IMR-90 (cell line): Measurements from ENCODE around the gene ZSCAN25. TPM values are rescaled to one million over a fixed set of nuclear protein-coding genes. Genes with fewer than 3 reads are reported as not detected.

ENCODE experiments used
- ATAC-seq: fragments of 200-7000 bp; cut with Tn5 transposase; 2 replicates; pipeline ENCODE4 v1.9.1; 2020; ENCODE audit warnings: low read depth, mild to moderate bottlenecking, moderate library complexity
- BruUV-seq: library from RNA; stranded (reverse); fragments of 400-500 nt; replicated peaks from 2 replicates; lab custom pipeline; 2021; lab: Mats Ljungman, UMichigan
- CTCF ChIA-PET: fragments of 300-600 bp; formaldehyde crosslinking; extraction: SDS; loops from one replicate; lab custom pipeline; 2021; ENCODE audit warnings: antibody characterized with exemption; lab: Yijun Ruan, JAX
- POLR2A ChIA-PET: fragments of 300-600 bp; sonication (Branson Sonifier 250); formaldehyde crosslinking; loops from one replicate; lab custom pipeline; 2022; ENCODE audit warnings: antibody characterized with exemption; ENCODE audit not compliant: unreplicated experiment; lab: Charles Lee
- DNase-seq: peaks from one replicate; pipeline ENCODE4 v3.0.0; 2013
- H2AFZ ChIP-seq: replicated peaks from 2 replicates; pipeline ENCODE3; 2013; ENCODE audit warnings: low read length, mild to moderate bottlenecking; ENCODE audit not compliant: poor library complexity
- H2AK5ac ChIP-seq: 2 replicates; pipeline ENCODE4 v1.6.1; 2013; ENCODE audit warnings: low read depth, low read length, inconsistent platforms
- H2AK9ac ChIP-seq: replicated peaks from 2 replicates; pipeline ENCODE3; 2013; ENCODE audit warnings: mild to moderate bottlenecking, low read depth, low read length, moderate library complexity; ENCODE audit not compliant: poor library complexity
- H2BK120ac ChIP-seq: 2 replicates; pipeline ENCODE4 v1.6.1; 2013; ENCODE audit warnings: low read depth, low read length, inconsistent platforms
- H2BK15ac ChIP-seq: 3 replicates; pipeline ENCODE4 v1.6.1; 2013; ENCODE audit warnings: low read depth, low read length, inconsistent platforms
- H2BK20ac ChIP-seq: 2 replicates; pipeline ENCODE4 v1.6.1; 2013; ENCODE audit warnings: low read depth, mild to moderate bottlenecking, inconsistent platforms, low read length, moderate library complexity
- H2BK5ac ChIP-seq: 2 replicates; pipeline ENCODE4 v1.6.1; 2013; ENCODE audit warnings: mild to moderate bottlenecking, low read depth, low read length, inconsistent platforms; ENCODE audit not compliant: poor library complexity, severe bottlenecking
- H3K14ac ChIP-seq: replicated peaks from 2 replicates; pipeline ENCODE4 v1.6.1; 2013; ENCODE audit warnings: low read depth, low read length, inconsistent platforms
- H3K18ac ChIP-seq: 2 replicates; pipeline ENCODE4 v1.6.1; 2013; ENCODE audit warnings: low read depth, low read length, control low read depth
- H3K23ac ChIP-seq: 2 replicates; pipeline ENCODE4 v1.6.1; 2013; ENCODE audit warnings: low read depth, low read length, inconsistent platforms
- H3K27ac ChIP-seq: 2 replicates; pipeline ENCODE4 v1.5.1; 2013; ENCODE audit warnings: mild to moderate bottlenecking, control low read depth, low read length; ENCODE audit not compliant: insufficient read depth
- H3K27me3 ChIP-seq: 2 replicates; pipeline ENCODE4 v1.6.1; 2013; ENCODE audit warnings: low read length; ENCODE audit not compliant: control insufficient read depth, insufficient read depth
- H3K36me3 ChIP-seq: 2 replicates; pipeline ENCODE4 v1.6.1; 2013; ENCODE audit warnings: low read length, mixed read lengths; ENCODE audit not compliant: control insufficient read depth, insufficient read depth
- H3K4ac ChIP-seq: 2 replicates; pipeline ENCODE4 v1.6.1; 2013; ENCODE audit warnings: low read depth, low read length, inconsistent platforms
- H3K4me1 ChIP-seq: 2 replicates; pipeline ENCODE4 v1.6.1; 2013; ENCODE audit warnings: low read length, mixed read lengths; ENCODE audit not compliant: control insufficient read depth, insufficient read depth
- H3K4me2 ChIP-seq: 2 replicates; pipeline ENCODE4 v1.6.1; 2013; ENCODE audit warnings: low read depth, mild to moderate bottlenecking, control low read depth, low read length, moderate library complexity
- H3K4me3 ChIP-seq: 2 replicates; pipeline ENCODE4 v1.5.1; 2013; ENCODE audit warnings: low read depth, mild to moderate bottlenecking, control low read depth, low read length, moderate library complexity; ENCODE audit not compliant: insufficient read depth
- H3K56ac ChIP-seq: 2 replicates; pipeline ENCODE4 v1.6.1; 2013; ENCODE audit warnings: low read length, inconsistent platforms; ENCODE audit not compliant: insufficient read depth; ENCODE audit errors: extremely low read depth
- H3K79me1 ChIP-seq, 2 experiments: 2 replicates each; pipeline ENCODE4 v1.6.1; 2013; ENCODE audit warnings: low read length in 2 of 2, inconsistent platforms in 1 of 2, low read depth in 1 of 2
- H3K9ac ChIP-seq: 2 replicates; pipeline ENCODE4 v1.6.1; 2013; ENCODE audit warnings: low read depth, low read length, control low read depth
- H3K9me1 ChIP-seq: 2 replicates; pipeline ENCODE4 v1.6.1; 2013; ENCODE audit warnings: low read length, inconsistent platforms; ENCODE audit not compliant: insufficient read depth
- H3K9me3 ChIP-seq: 2 replicates; pipeline ENCODE4 v1.6.1; 2013; ENCODE audit warnings: low read length; ENCODE audit not compliant: control insufficient read depth, insufficient read depth
- H4K20me1 ChIP-seq: 2 replicates; pipeline ENCODE4 v1.6.1; 2013; ENCODE audit warnings: low read length, inconsistent platforms; ENCODE audit not compliant: insufficient read depth
- H4K5ac ChIP-seq: 2 replicates; pipeline ENCODE4 v1.6.1; 2013; ENCODE audit warnings: mild to moderate bottlenecking, low read depth, low read length, control low read depth
- H4K8ac ChIP-seq, 2 experiments: 2 replicates each; pipeline ENCODE4 v1.6.1; 2013; ENCODE audit warnings: low read depth in 2 of 2, low read length in 2 of 2, control low read depth in 1 of 2, inconsistent platforms in 1 of 2
- H4K91ac ChIP-seq: 2 replicates; pipeline ENCODE4 v1.6.1; 2013; ENCODE audit warnings: low read depth, low read length, inconsistent platforms; ENCODE audit not compliant: insufficient read depth
- BHLHE40 ChIP-seq: fragments of 150-350 bp; IDR thresholded peaks from 2 replicates; pipeline ENCODE4 v1.6.1; 2016; ENCODE audit warnings: mild to moderate bottlenecking, low read depth, low read length
- CEBPB ChIP-seq: IDR thresholded peaks from 2 replicates; pipeline ENCODE4 v1.6.1; 2012; ENCODE audit warnings: low read depth, low read length, improper control_type of control experiment
- CHD1 ChIP-seq: IDR thresholded peaks from 2 replicates; pipeline ENCODE4 v1.6.1; 2012; ENCODE audit warnings: low read depth, low read length, improper control_type of control experiment
- ELK1 ChIP-seq: fragments of 150-350 bp; IDR thresholded peaks from 2 replicates; pipeline ENCODE4 v1.6.1; 2016; ENCODE audit warnings: low read depth, mild to moderate bottlenecking, low read length, moderate library complexity, borderline replicate concordance
- FOS ChIP-seq: fragments of 150-350 bp; IDR thresholded peaks from 2 replicates; pipeline ENCODE4 v1.6.1; 2016; ENCODE audit warnings: low read depth, low read length
- MAFK ChIP-seq: IDR thresholded peaks from 2 replicates; pipeline ENCODE4 v1.6.1; 2012; ENCODE audit warnings: low read depth, low read length, improper control_type of control experiment
- MAZ ChIP-seq: IDR thresholded peaks from 2 replicates; pipeline ENCODE4 v1.6.1; 2012; ENCODE audit warnings: low read depth, mild to moderate bottlenecking, low read length, improper control_type of control experiment, moderate library complexity, borderline replicate concordance
- MXI1 ChIP-seq: IDR thresholded peaks from 2 replicates; pipeline ENCODE4 v1.6.1; 2012; ENCODE audit warnings: low read depth, mild to moderate bottlenecking, low read length, moderate library complexity, borderline replicate concordance
- NFE2L2 ChIP-seq: fragments of 150-350 bp; IDR thresholded peaks from 2 replicates; pipeline ENCODE4 v1.6.1; 2016; ENCODE audit warnings: low read depth, mild to moderate bottlenecking, low read length
- POLR2A ChIP-seq: IDR thresholded peaks from 2 replicates; pipeline ENCODE4 v1.6.1; 2012; ENCODE audit warnings: mild to moderate bottlenecking, low read depth, low read length
- RAD21 ChIP-seq: IDR thresholded peaks from 2 replicates; pipeline ENCODE4 v1.6.1; 2012; ENCODE audit warnings: low read length, improper control_type of control experiment
- RCOR1 ChIP-seq: IDR thresholded peaks from 2 replicates; pipeline ENCODE4 v1.6.1; 2012; ENCODE audit warnings: mild to moderate bottlenecking, low read length, improper control_type of control experiment; ENCODE audit not compliant: insufficient replicate concordance
- RFX5 ChIP-seq: IDR thresholded peaks from 2 replicates; pipeline ENCODE4 v1.8.0; 2012; ENCODE audit warnings: low read depth, mild to moderate bottlenecking, low read length, moderate library complexity
- SMC3 ChIP-seq: fragments of 150-350 bp; IDR thresholded peaks from 2 replicates; pipeline ENCODE4 v1.6.1; 2016; ENCODE audit warnings: low read depth, mild to moderate bottlenecking, antibody characterized with exemption, low read length, moderate library complexity
- USF2 ChIP-seq: fragments of 150-350 bp; IDR thresholded peaks from 2 replicates; pipeline ENCODE4 v1.6.1; 2017; ENCODE audit warnings: mild to moderate bottlenecking, antibody characterized with exemption, low read length, low read depth
- WGBS, 2 experiments: methylation state at CpG; one replicate each; pipeline versions ENCODE4 v1.1.5 to v1.1.7; 2013; ENCODE audit warnings: missing lambda C conversion rate in 2 of 2; ENCODE audit not compliant: insufficient read length in 1 of 2; ENCODE audit errors: extremely low coverage in 2 of 2; 5-methylcytosine and 5-hydroxymethylcytosine counted together
- dilution Hi-C: fragments of 300-500 bp; cut with HindIII; formaldehyde crosslinking; loops from one replicate; pipeline ENCODE4 v1.14.3; 2018; ENCODE audit warnings: low sequenced_read_pairs; ENCODE audit not compliant: unreplicated experiment
- in situ Hi-C: fragments of 300-500 bp; cut with MboI; formaldehyde crosslinking; loops from 3 replicates; pipeline ENCODE4 v1.14.3; 2019; ENCODE audit warnings: low sequenced_read_pairs, inconsistent platforms, mixed read lengths
- intact Hi-C: fragments of 100-400 bp; cut with micrococcal nuclease; formaldehyde crosslinking; loops from 2 replicates; pipeline ENCODE4 v1.10.0; 2022
- polyA plus RNA-seq, 3 experiments: library from polyadenylated mRNA; depleted of rRNA; stranded (reverse); fragments of >200 nt; gene quantifications; 2 replicates each; pipeline ENCODE4 v1.2.3, GENCODE V29; 2012; ENCODE audit warnings: low replicate concordance in 1 of 3
- total RNA-seq: library from RNA; depleted of rRNA; stranded (reverse); fragments of >200 nt; gene quantifications from 2 replicates; pipeline ENCODE4 v1.2.3, GENCODE V29; 2012

Gene ZSCAN25
- total and polyA plus RNA-seq, 2 of the 4 experiments (the other 2 are of a cell fraction): 6.2 to 9.0 TPM

- BruUV-seq: no TSS peak
- ATAC-seq (no peak), DNase-seq (no peak)
- H3K9ac ChIP-seq: no peak overlapping the region
- H3K4ac ChIP-seq: no peak overlapping the region
- H2BK20ac ChIP-seq: no peak overlapping the region
- dilution Hi-C loops (no loop called here), in situ Hi-C loops (no loop called here), intact Hi-C loops (no loop called here)
- no peak overlapping the region for H4K8ac ChIP-seq
- no peak overlapping the region for H2BK120ac ChIP-seq
- H2AK9ac ChIP-seq: no peak overlapping the region
- no peak overlapping the region for H2AK5ac ChIP-seq
- H3K18ac ChIP-seq: no peak overlapping the region
- ChIA-PET CTCF (no interaction called here), POLR2A (no interaction called here)
- no peaks in the 10 kb centered on the region for H3K4me1 ChIP-seq
- peaks cover 11 to 31% of the 10 kb centered on the region in 2 experiments for H3K79me1 ChIP-seq
- peaks cover 59% of the 10 kb centered on the region for H3K36me3 ChIP-seq
- no peaks in the 10 kb centered on the region for H3K9me3 ChIP-seq
- 90% methylated on average over 3 of the region's 14 CpGs; no CpG with 5 or more reads in 1 of the 2 experiments for WGBS, 2 experiments
- H3K27ac ChIP-seq: no peak overlapping the region
- H2AFZ ChIP-seq: no peak overlapping the region
- H3K4me2 ChIP-seq: no peak overlapping the region
- H3K27me3 ChIP-seq: no peaks in the 10 kb centered on the region
- H3K9me1 ChIP-seq: no peaks in the 10 kb centered on the region
- H2BK15ac ChIP-seq: no peak overlapping the region
- no peak overlapping the region for H2BK5ac ChIP-seq
- H4K91ac ChIP-seq: no peak overlapping the region
- no peak overlapping the region for H4K5ac ChIP-seq
- H3K14ac ChIP-seq: no peak overlapping the region
- no peak overlapping the region for H3K4me3 ChIP-seq
- H3K56ac ChIP-seq: no peak overlapping the region
- peaks cover 11% of the 10 kb centered on the region; the same call in 1 of the 2 replicates for H4K20me1 ChIP-seq
- H3K23ac ChIP-seq: no peak overlapping the region
- TF ChIP-seq FOS (no peak), MAZ (no peak), BHLHE40 (no peak), RFX5 (no peak), RAD21 (no peak), POLR2A (no peak), RCOR1 (no peak), MXI1 (no peak), SMC3 (no peak), ELK1 (no peak), USF2 (no peak), NFE2L2 (no peak), CHD1 (no peak), MAFK (no peak), CEBPB (no peak)
Observed at GRCh38 chr7:99628471-99629465, 12.0 kb downstream of the ZSCAN25 start.
